ENCODE measurements around the gene BANP.
"Not testable (repeated sequence)": the region's sequence is repeated elsewhere in the genome, so short reads cannot be mapped to it uniquely, and the experiment has no call there.

Gene BANP

GRCh38 chr16:87950765-87951551 lies at the start of gene BANP:
Gene BANP (plus strand): TSS chr16:87951434. CDS start chr16:87975116, 23,682 bp downstream.
- in situ Hi-C loops (cut with MboI; ENCODE audit: low pct_unique_long_range_greater_than_20kb, low sequenced_read_pairs, unreplicated experiment) = loop anchor here (25.0 kb wide), 1 partner anchor 486 kb away; no protein-coding TSS in a partner anchor
- DNase-seq (ENCODE audit: low spot score) = peak; percentile 98
- peak; percentile 31 for TF ChIP-seq CTCF (IDR thresholded peaks at IDR 0.05; ENCODE audit: extremely low read depth, insufficient read depth, missing control alignments)

- in situ Hi-C loops (cut with MboI; ENCODE audit: low pct_unique_long_range_greater_than_20kb, low sequenced_read_pairs, unreplicated experiment); DNase-seq (ENCODE audit: low spot score): not testable (repeated sequence)
These were observed 46.3 kb upstream of the BANP start for GRCh38 chr16:87904963-87905362.

GRCh38 chr16:87905521-87905920 lies 45.7 kb upstream of the BANP start:
- DNase-seq (ENCODE audit: low spot score); in situ Hi-C loops (cut with MboI; ENCODE audit: low pct_unique_long_range_greater_than_20kb, low sequenced_read_pairs, unreplicated experiment): not testable (repeated sequence)

- in situ Hi-C loops (cut with MboI; ENCODE audit: low pct_unique_long_range_greater_than_20kb, low sequenced_read_pairs, unreplicated experiment); DNase-seq (ENCODE audit: low spot score): not testable (repeated sequence)
These were observed 43.1 kb upstream of the BANP start for GRCh38 chr16:87908101-87908500.

GRCh38 chr16:87909203-87909935 lies 41.9 kb upstream of the BANP start:
- in situ Hi-C loops (cut with MboI; ENCODE audit: low pct_unique_long_range_greater_than_20kb, low sequenced_read_pairs, unreplicated experiment) = not testable (repeated sequence)
- TF ChIP-seq CTCF (IDR thresholded peaks at IDR 0.05; ENCODE audit: extremely low read depth, insufficient read depth, missing control alignments) = peak; percentile 89
- peak; percentile 89 for DNase-seq (ENCODE audit: low spot score)

GRCh38 chr16:87911106-87911763 lies 40.0 kb upstream of the BANP start:
- DNase-seq (ENCODE audit: low spot score); in situ Hi-C loops (cut with MboI; ENCODE audit: low pct_unique_long_range_greater_than_20kb, low sequenced_read_pairs, unreplicated experiment): not testable (repeated sequence)

- in situ Hi-C loops (cut with MboI; ENCODE audit: low pct_unique_long_range_greater_than_20kb, low sequenced_read_pairs, unreplicated experiment); DNase-seq (ENCODE audit: low spot score): not testable (repeated sequence)
These were observed 38.5 kb upstream of the BANP start for GRCh38 chr16:87912691-87913090.

- in situ Hi-C loops (cut with MboI; ENCODE audit: low pct_unique_long_range_greater_than_20kb, low sequenced_read_pairs, unreplicated experiment); DNase-seq (ENCODE audit: low spot score): not testable (repeated sequence)
These were observed 37.1 kb upstream of the BANP start for GRCh38 chr16:87914021-87914725.

- no peak for TF ChIP-seq CTCF (IDR thresholded peaks at IDR 0.05; ENCODE audit: extremely low read depth, insufficient read depth, missing control alignments)
- DNase-seq (ENCODE audit: low spot score) = no peak
- in situ Hi-C loops (cut with MboI; ENCODE audit: low pct_unique_long_range_greater_than_20kb, low sequenced_read_pairs, unreplicated experiment) = no loop called here
These were observed 36.4 kb upstream of the BANP start for GRCh38 chr16:87914812-87915211.

Measured in GM13977 (cell line).